Daoy (cell line): ENCODE data around the gene ING3. TPM values are rescaled to one million over a fixed set of nuclear protein-coding genes. Genes with fewer than 3 reads are reported as not detected.
"Not testable (repeated sequence)": the region's sequence is repeated elsewhere in the genome, so short reads cannot be mapped to it uniquely, and the experiment has no call there.

Experiments
- DNase-seq: peaks from one replicate; pipeline ENCODE4 v3.0.0-alpha.2; 2015; ENCODE audit warnings: low read depth
- total RNA-seq: library from RNA; depleted of rRNA; stranded (reverse); fragments of >200 nt; shearing (Covaris generic); gene quantifications from 2 replicates; pipeline ENCODE4 v1.2.3, GENCODE V29; 2014

Gene ING3
- total RNA-seq, 1 experiment from 2014 or later = 23.7 TPM

DNA sequence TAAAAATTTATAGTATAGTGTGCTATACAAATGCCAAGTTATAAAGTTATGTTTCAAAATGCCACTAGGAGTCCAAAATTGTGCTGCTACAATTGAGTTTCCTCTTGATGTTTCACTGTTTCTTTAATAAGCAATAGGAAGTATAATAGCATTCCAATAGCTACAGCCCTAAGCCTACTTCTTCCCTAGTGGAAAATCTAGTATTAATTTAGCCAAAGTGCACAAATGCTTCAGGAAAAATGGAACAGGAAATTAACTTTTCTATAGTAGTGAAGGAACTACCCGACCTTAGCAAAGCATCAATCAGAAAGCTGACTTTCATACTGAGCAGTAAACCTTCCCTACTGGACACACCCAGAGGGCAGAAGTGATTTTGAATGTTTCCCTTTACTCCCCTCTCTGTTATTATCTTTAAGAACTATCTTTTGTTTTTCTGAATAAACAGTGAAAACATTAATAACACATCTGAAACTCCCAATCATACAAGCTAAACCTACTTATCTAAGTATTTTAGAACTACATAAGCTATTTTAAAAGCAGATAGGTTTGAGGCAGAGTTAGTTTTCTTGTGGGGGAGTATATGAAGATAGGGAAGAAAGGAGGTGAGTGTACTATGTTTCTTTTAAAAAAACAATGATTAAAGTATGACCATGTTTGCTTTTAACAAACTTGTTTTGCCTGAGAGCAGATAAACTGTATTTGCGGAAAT, 51.6 kb downstream of the ING3 start:
- DNase-seq = no peak

DNA sequence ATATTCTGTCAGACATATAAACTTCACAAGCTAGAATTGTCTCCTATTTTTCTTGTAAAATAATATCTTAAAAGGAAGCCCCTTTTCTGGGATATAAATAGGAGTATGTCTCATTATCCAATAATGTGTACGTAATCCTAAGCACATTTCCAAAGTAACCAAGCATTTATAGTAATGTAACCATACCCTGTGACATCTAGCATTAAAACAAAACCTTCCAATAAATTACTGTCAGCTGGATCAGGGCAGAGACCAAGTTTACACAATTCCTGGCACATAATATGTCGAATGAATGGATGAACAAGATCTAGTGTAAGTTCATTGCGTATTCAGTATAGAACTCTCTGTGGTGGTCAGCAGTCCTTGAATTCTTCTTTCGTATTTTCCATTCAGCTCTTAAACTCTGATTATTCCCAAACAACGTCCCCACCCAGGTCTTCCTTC, 52.2 kb downstream of the ING3 start:
- DNase-seq = no peak

DNA sequence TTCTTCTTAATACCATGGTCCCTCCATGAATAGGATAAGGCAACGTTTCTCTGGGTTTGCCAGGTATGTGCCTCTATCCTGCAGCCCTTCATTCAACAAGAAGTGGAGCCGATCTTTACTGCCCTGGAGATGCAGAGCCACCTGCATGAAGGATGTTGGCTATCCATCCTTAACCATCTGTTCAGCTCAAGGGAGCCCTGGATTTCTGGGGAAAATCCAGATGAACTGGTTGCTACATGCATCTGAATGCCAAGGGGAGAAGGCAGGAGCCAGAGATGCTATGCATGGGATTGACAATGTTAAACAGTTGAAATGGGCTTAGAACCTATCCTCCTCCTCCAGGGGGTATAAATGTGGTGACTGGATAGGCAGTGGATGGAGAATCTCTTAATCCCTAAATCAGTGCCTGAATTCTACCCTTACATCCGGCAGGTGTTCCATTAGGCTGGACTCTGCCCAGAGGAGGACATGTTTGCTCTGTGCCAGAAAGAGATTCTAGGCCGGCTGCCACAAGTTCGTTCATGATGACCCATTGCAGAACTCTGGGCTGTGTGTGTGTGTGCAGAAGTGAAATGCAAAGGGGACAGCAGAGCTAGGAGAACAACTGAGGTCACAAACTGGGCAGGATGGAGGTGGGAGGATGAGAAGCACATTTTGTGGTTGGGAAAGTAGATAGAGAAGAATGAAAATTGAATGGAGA, 53.6 kb downstream of the ING3 start:
- DNase-seq = no peak

DNA sequence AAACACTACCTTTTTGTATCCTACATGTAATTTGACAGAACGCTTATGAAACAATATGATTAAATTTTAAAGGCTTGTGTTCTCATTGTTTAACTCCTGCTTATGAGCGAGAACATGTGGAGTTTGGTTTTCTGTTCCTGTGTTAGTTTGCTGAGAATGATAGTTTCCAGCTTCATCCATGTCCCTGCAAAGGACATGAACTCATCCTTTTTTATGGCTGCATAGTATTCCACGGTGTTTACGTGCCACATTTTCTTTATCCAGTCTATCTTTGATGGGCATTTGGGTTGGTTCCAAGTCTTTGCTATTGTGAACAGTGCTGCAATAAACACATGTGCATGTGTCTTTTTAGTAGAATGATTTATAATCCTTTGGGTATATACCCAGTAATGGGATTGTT, 54.5 kb downstream of the ING3 start:
- DNase-seq = not testable (repeated sequence)

DNA sequence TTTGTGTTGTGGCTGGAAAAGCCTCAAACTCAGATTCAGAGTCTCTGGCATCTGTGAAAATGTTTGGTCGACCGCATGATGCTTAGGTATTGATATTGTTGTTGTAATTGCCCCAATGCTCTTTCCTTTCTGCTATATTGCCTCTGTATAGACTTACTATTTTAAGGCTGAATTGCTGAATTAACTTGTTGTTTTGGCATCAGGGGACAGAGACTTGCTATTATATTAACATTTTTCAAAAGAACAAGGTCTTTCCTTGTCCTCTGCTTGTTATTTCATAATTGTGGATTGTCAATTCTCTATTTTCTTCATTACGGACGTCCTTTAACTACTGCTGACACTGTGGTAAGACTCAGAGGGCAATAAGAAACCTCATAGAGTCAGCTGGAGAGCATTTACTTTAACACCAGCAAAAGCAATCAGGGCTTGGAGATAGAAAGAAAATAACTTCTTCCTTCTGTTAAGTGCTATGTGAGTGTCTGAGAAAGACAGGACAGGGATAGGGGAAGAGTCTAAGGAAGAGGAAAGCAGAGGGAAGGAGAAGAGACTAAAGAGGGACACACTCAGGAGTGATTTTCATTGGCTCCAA, 55.5 kb downstream of the ING3 start:
- no peak for DNase-seq

DNA sequence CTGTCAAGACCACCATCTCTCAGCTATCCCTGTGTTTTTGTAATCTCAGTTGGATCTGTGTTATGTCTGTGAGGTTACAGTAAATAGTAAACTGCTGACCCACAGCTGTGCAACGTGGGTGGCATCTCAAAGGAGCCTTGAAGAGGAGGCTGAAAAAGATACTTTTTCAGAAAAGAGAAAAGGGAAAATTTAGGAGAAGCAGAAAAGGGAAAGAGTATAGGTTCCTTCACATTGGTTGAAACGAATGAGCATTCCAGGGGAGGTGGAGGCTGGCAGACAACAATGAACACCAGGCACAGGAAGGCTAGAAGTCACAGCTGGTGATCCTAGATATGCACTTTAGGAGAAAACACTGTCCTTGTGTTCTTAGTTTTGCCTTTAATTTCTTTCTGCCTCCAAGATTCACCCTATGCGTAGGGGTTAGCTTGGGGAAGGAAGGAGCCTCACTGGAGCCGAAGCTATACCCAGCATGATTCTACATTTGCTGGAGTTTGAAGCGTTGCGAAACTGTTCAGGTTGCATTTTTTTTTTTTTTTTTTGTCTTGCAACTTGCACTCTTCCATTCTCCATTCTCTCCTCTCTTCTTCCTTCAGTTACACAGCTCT, 56.2 kb downstream of the ING3 start:
- no peak for DNase-seq

DNA sequence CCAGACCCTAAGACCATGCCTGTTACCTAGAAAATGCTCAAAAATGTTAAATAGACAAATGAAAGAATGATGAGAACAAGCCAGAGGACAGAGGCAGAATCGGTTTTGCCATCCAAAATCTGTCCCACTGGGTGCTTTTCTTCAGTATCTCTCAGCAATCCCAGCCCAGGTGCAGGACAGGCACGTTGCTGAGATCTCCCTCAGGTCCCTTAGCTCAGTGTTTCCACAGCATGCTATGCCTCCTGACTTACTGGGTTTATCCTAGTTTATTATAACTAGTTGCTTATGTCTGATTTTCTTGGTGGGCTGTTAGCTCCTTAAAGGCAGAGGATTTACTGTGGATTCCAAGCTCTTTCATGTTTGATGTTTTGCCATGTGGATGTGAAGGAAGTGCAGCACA, 58.2 kb downstream of the ING3 start:
- DNase-seq = no peak

DNA sequence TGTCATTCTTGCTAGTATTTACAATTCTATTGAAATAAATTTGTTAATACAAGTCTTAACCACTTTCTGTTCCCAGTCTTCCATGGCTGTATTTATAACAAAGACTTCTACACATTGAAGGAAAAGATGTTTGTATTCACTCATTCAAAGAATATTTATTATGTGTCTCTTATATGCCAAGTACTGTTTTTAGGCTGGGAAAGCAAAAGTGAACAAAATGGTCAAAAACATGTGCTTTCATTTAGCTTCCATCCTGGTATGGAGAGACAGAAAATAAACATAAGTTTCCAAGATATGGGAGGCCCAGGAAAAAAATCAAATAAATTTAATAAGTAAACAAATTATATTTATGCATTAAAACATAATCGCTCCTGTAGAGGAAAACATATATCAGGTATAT, 60.8 kb downstream of the ING3 start:
- no peak for DNase-seq

DNA sequence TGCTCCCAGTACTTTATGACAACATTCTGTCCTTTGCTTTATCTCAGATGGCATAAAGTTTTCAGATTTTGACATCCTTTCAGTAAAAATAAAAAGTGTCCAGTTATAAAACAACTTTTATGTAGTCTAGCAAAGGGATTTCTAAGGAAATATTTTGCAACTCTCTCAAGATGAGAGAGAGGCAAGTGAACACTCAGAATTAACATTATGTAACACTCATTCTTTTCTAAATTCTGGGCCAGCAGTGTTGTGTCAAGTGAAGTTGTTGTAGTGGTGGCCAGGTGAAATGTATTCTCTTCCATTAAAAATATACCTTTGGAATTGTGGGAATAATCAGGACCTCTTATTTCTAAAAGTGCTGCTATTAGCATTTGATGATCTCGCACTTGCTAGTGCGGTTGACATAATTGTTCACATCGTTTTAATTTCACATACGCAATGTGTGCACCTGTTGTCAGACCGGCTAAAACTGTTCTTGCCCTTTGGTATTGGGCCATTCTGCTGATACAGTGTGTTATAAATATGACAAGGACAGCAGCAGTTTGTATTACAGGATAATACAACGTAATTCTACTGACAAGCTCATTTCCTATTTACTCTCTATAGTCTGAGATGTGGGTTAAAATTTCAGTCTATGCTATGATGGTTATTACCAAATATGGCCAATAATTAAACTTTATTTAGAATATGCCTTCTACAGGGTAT, 61.7 kb downstream of the ING3 start:
- DNase-seq = no peak

DNA sequence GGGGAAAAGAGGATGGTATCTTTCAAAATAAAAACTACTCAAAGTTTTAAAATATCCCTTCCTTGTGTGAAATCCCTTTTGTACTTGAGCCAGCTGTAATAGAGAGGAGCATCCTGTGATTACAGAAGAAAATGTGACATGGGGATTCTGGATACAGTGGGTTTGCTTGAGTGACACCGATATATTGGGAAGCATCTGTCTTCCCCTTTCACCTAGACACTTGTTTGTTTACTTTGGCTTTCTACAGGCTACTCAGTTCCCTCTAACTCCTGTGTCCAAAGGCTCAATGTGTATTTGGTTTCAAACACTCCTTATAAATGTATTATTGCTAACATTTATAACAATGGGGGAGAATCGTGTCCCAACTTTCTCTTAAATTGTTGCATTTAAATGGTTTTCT, 62.3 kb downstream of the ING3 start:
- DNase-seq = no peak

DNA sequence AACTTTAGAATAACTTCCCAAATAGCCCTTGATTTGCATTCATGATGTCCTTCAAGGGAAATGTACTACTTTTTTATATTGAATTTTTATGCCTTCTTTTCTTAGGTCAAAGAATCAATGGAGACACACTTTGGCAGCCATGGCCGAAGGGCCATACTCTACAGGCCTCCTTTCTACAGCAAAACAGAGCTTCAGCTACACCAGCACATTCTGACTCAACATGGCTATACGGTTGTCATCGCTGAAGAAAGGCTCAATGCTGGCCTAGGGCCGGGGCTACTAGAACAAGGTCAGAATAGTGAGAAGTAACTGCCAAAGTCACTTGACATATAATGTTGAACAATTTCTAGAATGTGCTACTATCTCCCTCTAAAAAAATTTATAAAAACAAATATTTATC, 65.0 kb downstream of the ING3 start:
- no peak for DNase-seq

DNA sequence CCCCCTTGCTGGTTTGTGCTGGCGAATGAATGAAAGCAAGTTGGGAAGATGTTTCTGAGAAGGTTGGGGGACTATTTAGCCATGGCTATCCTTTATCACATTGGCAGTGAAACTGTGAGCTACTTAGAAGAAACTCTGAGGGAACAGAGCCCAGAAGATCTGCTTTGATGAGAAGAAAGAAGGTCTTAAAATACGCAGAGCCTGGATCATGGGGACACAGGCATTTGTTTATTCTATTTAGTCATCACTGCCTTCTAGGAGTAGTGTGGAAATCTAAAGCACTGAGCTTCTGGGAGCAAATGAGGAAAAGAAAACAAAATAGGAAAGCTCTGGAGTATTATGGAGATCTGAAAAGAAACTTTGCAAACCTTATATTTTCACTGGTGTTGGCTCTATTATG, 66.4 kb downstream of the ING3 start:
- no peak for DNase-seq

DNA sequence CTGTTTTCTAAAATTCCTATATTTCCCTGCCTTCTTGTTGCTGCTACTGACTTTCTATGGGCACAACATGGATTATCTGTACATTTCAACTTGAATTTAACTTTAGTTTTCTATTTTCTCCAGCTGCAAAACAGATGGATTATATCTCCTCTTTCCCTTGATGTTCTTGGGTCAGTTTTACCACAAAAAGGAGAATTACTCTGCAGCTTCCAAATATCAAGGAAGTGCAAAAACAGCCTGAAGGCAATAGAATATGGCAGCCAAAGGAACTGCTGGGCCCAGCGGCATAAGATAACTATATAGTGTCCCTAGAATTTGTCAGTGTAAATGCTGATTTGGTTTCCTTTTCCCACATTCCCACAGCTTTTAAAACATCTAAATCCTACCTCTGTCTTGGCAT, 67.0 kb downstream of the ING3 start:
- no peak for DNase-seq

DNA sequence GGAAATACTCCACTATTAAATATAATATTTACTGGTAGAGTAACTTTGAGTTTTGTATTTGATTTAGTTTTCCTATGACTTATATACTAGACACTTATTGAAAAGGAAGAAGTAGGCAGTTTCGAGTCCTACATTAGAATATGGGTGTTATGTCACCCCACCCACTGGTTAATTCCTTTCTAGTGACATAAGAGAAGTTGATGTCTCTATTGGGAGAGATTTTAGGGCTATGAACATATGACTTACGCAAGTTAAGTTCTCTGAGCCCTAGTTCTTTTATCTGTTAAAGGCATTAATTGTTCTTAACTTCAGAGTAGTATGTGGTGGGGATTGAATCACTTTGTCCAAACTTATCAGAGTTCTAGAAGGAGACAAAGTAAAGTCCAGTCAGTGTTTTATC, 68.4 kb downstream of the ING3 start:
- no peak for DNase-seq

DNA sequence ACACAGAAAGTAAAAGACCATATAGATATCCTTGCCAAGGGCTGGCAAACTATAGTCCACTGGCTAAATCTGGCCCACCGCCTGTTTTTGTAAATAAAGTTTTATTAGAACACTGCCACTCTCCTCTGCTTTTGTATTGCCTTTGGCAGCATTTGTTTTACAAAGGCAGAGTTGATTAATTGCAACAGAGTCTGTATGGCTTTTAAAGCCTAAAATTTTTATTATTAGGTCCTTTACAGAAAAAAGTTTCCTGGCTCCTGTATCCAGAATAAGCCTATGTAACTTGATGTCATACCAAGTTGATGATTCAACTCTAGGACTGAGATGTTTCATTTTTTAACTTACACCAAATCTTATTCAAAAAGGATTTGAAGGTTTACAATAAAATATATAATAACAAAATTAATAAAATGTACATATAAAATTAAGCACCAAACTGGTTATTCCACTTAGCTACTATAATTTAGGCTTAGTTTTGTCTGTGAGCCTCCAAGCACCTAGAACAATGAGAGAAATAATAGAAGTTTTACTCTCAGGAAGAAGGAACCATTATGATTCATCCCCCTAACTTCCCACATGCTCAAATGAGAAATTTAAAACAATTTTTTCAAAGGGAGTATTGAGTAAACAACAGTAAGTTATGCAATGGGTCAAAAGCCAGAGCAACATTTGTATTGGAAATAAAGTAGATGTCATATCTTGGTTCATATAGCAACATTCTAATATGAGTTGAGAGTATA, 69.8 kb downstream of the ING3 start:
- peak; percentile 24 for DNase-seq

DNA sequence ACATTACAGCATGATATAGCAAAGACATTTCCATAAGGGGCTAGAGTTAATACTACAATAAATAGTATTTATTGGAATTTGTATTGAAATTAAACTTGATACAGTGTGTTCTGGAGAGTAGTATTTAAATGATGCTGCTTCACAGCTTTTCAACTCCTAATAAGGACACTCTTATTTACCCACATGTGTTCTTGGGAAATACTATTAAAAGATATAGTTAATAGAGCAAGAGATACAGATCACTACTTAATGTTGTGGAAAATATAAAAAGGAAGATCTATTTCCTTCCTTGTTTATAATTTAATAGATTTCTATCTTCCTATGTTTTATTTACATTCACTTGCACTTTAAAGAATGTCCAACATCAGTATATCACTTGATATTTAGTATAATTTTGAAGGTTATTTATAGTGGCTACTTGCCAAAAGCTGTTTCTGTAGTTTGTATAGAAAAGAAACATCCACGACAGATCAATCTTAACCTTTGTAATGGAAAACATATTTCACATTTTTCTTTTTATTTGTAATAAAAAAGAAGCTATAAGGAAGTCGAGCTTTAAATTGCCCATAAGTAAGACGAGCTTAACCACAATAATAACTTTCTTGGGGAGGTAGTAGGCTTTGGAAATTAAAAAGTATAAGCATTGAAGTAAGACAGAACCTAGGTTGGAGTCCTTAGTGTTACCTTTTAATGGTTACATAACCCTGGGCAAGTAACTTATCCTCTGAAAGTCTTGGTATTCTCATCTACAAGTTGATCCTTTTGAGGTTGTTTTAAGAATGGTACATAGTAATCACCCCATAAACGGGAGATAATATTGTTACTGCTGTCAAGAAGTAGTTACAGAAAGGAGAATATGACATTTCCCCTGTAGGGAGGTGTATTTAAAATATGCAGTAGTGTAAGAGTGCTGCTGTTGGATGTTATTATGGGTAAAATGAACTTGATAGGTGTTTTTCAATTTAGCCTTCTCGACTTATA, 70.7 kb downstream of the ING3 start:
- no peak for DNase-seq

DNA sequence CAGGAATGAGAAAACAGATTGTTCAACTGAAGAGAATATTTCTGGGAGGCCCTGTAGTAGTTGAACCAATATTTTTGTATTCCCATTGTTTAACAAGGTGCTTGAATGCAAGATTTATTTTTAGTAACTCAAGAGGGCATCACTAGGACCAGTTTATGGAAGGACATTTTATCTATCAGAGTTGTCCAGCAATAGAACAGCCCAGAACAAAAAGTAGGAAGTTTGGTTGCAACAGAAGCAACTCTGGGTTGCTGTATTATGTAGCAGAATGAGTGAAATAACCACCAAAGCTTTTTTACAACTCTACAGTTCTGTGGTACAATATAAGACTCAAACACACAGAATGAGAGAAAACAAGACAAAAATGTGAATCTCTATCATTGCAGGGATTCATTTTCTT, 72.6 kb downstream of the ING3 start:
- no peak for DNase-seq

DNA sequence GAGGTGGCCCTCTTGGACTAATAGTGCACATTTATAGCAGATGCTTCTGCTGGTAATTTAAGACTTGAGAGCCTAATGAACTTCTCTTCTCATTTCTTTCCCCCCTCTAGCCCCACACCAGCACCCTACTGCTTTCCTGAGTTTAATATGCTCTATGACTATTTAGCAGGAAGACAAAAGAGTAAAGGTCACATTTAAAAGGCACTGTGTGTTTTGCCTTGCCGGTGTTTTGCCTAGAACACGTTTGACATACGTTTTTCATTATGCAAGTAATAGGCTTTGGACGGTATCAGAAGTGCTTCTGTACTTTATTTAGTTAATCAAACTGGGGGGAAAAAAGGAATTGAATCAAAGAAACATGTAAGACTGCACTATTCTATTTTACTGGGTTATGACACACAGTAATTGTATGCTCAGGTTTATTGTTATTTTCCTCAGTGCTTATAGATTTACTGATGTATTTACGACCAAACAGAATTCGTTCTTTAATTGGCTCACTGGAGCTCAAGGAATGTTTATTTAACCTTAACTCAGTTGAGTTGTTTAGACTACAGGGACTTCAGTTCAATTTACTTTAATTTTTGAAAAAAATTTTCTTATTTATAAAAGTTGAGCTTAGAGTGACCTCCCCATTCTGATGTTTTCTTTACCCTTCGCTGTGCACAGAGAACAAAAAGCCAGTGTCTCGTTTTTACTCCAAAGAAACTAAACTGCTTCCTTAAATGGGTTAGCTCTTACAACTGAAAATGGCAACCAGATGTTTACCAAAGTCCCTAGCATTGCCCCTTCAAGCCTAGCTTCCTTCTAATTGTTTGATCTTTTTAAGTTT, 73.3 kb downstream of the ING3 start:
- no peak for DNase-seq

DNA sequence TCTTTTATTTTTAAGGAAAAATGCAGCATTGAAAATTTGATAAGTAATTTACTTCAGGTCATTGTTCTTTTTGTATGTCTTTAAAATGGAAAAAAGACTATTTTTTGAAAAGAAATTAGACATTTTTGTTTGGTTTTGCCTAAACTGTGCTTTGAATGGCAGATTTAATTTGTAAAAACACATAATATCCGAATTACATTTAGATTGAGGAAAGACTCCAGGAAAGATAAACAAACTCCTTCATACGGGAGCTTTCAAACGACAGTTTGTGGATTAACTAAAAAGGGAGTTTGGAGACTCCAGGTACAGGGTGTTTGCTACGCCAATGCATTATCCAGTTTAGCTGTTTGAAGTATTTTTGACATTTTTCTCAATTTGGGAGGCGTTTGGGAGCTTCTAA, 74.0 kb downstream of the ING3 start:
- DNase-seq = no peak
